Measurements from ENCODE around the gene C17orf50.

C17orf50 gene

DNA sequence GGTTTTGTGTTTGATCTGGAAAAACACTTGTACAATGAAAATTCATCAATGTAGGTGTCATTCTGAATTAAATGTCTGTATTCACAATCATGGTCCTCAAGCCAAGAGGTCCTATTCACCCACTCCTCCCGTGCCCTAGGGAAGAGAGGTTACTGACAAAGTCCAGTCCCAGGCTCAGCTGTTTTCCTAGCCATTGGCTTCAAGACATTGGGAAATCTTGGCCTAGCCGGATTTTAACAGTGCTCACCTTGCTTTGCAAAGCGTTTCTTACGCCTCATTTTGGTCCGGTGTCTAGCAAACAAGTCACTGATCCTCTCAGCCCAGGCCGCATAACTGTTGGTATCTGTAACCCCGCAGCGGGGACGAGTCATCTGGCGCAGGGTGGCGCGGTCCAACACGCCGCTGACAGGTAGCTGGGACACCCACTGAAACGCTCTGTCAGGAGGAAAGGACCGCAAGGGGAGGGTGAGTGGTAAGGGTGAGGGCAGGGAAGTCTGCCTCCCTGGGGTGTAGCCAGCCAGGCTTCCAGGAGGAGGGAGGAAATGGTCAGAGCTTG is 18.0 kb downstream of the C17orf50 start:
- TF ChIP-seq, protein P1, sequence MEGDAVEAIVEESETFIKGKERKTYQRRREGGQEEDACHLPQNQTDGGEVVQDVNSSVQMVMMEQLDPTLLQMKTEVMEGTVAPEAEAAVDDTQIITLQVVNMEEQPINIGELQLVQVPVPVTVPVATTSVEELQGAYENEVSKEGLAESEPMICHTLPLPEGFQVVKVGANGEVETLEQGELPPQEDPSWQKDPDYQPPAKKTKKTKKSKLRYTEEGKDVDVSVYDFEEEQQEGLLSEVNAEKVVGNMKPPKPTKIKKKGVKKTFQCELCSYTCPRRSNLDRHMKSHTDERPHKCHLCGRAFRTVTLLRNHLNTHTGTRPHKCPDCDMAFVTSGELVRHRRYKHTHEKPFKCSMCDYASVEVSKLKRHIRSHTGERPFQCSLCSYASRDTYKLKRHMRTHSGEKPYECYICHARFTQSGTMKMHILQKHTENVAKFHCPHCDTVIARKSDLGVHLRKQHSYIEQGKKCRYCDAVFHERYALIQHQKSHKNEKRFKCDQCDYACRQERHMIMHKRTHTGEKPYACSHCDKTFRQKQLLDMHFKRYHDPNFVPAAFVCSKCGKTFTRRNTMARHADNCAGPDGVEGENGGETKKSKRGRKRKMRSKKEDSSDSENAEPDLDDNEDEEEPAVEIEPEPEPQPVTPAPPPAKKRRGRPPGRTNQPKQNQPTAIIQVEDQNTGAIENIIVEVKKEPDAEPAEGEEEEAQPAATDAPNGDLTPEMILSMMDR (IDR thresholded peaks at IDR 0.05; ENCODE audit: low read depth, low read length), result no peak
- H3K27ac ChIP-seq, result no peak overlapping the region
- DNase-seq, result no peak
- no peaks in the 10 kb centered on the region for H3K9me3 ChIP-seq (ENCODE audit: severe bottlenecking)
- no peaks in the 10 kb centered on the region for H3K27me3 ChIP-seq (ENCODE audit: insufficient read depth, low read depth, severe bottlenecking)
- no peaks in the 10 kb centered on the region for H3K36me3 ChIP-seq
- no peak overlapping the region for H3K4me3 ChIP-seq (ENCODE audit: low read depth, low read length)

DNA sequence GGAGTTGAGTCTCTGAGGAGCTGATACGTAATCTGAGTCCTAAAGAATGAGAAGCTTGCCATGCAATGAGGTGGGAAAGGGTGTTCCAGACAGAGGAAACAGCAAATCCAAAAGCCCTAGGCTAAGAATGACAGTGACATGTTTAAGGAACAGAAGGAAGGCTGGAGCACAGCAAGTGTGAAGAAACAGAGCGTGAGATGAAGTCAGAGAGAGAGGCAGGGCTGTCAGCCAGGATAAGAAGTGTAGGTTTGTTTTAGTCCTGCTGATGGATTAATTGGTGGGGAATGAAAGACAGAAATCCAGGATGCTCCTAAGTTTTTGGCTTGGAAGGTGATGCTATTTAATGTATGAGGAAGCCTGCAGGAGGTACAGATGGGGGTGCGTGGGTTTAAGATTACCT is 20.3 kb downstream of the C17orf50 start:
- TF ChIP-seq, protein P1 (IDR thresholded peaks at IDR 0.05; ENCODE audit: low read depth, low read length), result no peak
- H3K27me3 ChIP-seq (ENCODE audit: insufficient read depth, low read depth, severe bottlenecking), result no peaks in the 10 kb centered on the region
- H3K4me3 ChIP-seq (ENCODE audit: low read depth, low read length), result no peak overlapping the region
- DNase-seq, result no peak
- no peak overlapping the region for H3K27ac ChIP-seq
- no peaks in the 10 kb centered on the region for H3K36me3 ChIP-seq
- no peaks in the 10 kb centered on the region for H3K9me3 ChIP-seq (ENCODE audit: severe bottlenecking)

DNA sequence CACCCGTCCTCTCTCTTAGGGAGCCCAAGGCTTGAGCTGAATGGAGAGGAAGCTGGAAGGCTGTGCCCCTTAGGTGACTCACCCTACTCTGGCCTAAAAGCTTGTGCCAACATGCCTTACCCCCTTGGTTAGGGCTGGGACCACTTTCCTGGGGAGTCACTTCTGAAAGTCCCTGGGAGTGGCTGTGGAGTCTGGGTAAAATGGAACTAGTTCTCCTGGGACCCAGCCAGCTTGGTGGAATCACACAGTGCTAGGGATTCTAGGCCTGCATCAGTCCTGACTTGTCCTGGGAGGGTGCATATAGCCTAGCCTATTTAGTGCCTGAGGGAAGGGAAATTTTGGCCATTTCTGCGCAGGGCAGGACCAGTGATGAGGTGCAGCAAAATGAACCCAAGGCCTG is 24.2 kb downstream of the C17orf50 start:
- TF ChIP-seq, protein P1 (IDR thresholded peaks at IDR 0.05; ENCODE audit: low read depth, low read length), result no peak
- DNase-seq, result no peak
- Histone ChIP-seq H3K9me3 (ENCODE audit: severe bottlenecking) (no peaks in the 10 kb centered on the region), H3K27ac (no peak overlapping the region), H3K4me3 (ENCODE audit: low read depth, low read length) (no peak overlapping the region), H3K27me3 (ENCODE audit: insufficient read depth, low read depth, severe bottlenecking) (no peaks in the 10 kb centered on the region), H3K36me3 (no peaks in the 10 kb centered on the region)

DNA sequence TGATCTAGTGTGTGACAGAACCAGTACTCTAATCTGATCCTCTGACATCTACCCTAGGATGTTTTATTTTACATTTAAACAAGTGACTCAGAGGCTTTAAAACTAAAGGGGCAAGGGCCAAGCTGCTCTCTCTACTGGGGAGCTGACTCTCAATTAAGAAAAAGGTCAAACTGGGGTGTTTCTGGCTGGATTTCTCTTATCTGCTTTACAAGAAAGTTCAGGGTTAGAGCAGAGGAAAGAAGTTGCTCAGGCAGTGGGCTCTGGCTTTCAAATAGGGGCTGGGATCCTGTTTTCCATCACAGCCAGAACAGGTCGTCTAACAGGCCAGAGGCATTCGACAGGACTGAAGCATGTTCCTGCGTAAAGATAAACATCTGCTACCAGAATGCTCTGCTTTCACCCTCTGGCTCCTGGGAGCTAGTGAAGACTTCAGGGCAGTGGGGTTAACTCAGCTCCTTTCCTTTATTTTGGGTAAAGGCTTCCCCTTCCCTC is 26.3 kb downstream of the C17orf50 start:
- Histone ChIP-seq H3K36me3 (no peaks in the 10 kb centered on the region), H3K9me3 (ENCODE audit: severe bottlenecking) (no peaks in the 10 kb centered on the region), H3K4me3 (ENCODE audit: low read depth, low read length) (no peak overlapping the region), H3K27ac (no peak overlapping the region), H3K27me3 (ENCODE audit: insufficient read depth, low read depth, severe bottlenecking) (no peaks in the 10 kb centered on the region)
- TF ChIP-seq, protein P1 (IDR thresholded peaks at IDR 0.05; ENCODE audit: low read depth, low read length), result no peak
- no peak for DNase-seq

DNA sequence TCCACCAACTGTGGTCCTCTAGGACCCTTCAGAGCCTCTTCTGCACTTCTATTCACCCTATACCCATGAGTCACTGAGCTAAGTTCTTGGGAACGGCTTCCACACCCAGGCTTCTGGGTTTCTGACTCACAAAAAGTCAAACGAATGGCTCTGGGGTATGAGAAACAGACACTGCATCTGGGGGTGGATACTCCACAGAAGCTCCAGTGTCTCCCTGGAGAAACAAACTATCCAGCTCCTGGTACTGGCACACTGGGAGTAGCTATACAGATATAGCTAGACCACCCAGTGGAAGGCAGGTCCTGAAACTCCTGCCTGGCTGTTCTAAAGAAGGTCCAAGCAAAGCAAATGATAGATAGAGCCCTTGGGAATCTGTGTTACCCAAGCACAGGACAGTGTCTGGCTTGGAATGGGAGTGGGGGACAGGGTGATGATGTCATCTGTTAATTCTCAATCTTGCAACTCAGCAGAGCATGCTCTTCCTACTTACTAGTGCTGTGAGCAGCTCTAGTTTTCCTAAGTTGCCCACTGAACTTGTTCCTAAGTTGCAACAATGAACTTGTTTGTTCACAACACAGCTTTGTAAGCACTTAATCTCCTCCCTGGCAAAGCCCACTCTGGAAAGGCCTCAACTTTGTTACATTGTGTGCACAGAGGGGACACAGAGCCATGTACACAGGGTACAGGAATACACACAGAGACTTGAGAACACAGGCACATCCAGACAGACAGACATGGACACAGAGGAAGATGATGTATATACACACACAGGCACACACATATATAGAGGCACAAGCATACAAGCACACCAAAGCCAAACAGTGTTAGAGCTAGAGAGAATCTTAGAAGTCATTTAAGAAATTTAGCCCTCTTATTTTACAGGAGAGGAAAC is 28.0 kb downstream of the C17orf50 start:
- DNase-seq, result no peak
- H3K27me3 ChIP-seq (ENCODE audit: insufficient read depth, low read depth, severe bottlenecking), result no peaks in the 10 kb centered on the region
- H3K27ac ChIP-seq, result no peak overlapping the region

More for the DNA sequence above, 28.0 kb downstream of the C17orf50 start:
- H3K9me3 ChIP-seq (ENCODE audit: severe bottlenecking), result no peaks in the 10 kb centered on the region
- no peaks in the 10 kb centered on the region for H3K36me3 ChIP-seq
- TF ChIP-seq, protein P1 (IDR thresholded peaks at IDR 0.05; ENCODE audit: low read depth, low read length), result no peak
- no peak overlapping the region for H3K4me3 ChIP-seq (ENCODE audit: low read depth, low read length)
